GM12878 (cell line): Measurements from ENCODE around the gene ITGAV.

Experiments
- FOXM1 ChIP-seq: IDR thresholded peaks from 2 replicates; pipeline ENCODE4 v1.6.1; 2012; ENCODE audit warnings: low read depth, mild to moderate bottlenecking, inconsistent platforms, low read length, moderate library complexity
- MXI1 ChIP-seq: fragments of 150-350 bp; IDR thresholded peaks from 2 replicates; pipeline ENCODE4 v1.6.1; 2011; ENCODE audit warnings: low read depth, mild to moderate bottlenecking, inconsistent platforms, low read length, improper control_type of control experiment
- NBN ChIP-seq: fragments of 450-650 bp; IDR thresholded peaks from 2 replicates; pipeline ENCODE4 v1.6.1; 2016
- POLR2AphosphoS2 ChIP-seq: IDR thresholded peaks from 2 replicates; pipeline ENCODE4 v1.6.1; 2011; ENCODE audit warnings: low read depth, mild to moderate bottlenecking, low read length, improper control_type of control experiment, moderate library complexity
- POLR2AphosphoS5 ChIP-seq: IDR thresholded peaks from 2 replicates; pipeline ENCODE4 v1.6.1; 2011; ENCODE audit warnings: mild to moderate bottlenecking, low read length, inconsistent platforms
- TF ChIP-seq, protein P1 (sequence below), 3 experiments: IDR thresholded peaks in 2 of 3; conservative IDR thresholded peaks in 1 of 3; 2 replicates each; pipeline ENCODE4 v1.5.1; 2011; ENCODE audit warnings: low read depth in 3 of 3, low read length in 3 of 3, mild to moderate bottlenecking in 3 of 3, control low read depth in 2 of 3, moderate library complexity in 2 of 3, inconsistent platforms in 1 of 3, mixed read lengths in 1 of 3; ENCODE audit not compliant: control insufficient read depth in 2 of 3, insufficient read depth in 1 of 3; ENCODE audit errors: extremely low read depth in 1 of 3

DNA sequence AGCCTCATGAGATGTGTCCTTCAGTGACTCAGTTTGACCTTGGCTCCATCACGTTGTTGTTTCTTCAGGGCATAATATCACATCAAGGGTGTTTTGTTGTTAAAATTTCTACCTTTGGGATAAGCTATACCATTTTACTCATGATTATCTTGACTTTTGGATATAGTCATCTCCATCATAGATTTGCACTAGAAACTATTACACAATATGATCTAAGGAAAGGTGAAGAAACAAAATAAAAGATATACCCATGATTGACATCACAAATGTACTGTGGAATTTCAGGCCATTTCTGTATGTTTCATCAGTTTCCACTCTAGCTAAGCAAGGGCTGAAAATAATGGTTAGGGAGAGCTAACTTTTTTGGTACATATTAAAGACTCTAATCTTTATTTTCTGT is 79.3 kb downstream of the ITGAV start:
- no peak for TF ChIP-seq POLR2AphosphoS5
- no peak for TF ChIP-seq FOXM1
- TF ChIP-seq NBN: no peak
- TF ChIP-seq MXI1: no peak
- TF ChIP-seq, protein P1, sequence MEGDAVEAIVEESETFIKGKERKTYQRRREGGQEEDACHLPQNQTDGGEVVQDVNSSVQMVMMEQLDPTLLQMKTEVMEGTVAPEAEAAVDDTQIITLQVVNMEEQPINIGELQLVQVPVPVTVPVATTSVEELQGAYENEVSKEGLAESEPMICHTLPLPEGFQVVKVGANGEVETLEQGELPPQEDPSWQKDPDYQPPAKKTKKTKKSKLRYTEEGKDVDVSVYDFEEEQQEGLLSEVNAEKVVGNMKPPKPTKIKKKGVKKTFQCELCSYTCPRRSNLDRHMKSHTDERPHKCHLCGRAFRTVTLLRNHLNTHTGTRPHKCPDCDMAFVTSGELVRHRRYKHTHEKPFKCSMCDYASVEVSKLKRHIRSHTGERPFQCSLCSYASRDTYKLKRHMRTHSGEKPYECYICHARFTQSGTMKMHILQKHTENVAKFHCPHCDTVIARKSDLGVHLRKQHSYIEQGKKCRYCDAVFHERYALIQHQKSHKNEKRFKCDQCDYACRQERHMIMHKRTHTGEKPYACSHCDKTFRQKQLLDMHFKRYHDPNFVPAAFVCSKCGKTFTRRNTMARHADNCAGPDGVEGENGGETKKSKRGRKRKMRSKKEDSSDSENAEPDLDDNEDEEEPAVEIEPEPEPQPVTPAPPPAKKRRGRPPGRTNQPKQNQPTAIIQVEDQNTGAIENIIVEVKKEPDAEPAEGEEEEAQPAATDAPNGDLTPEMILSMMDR (IDR thresholded peaks at IDR 0.05 in 2 of 3, conservative IDR thresholded peaks at IDR 0.05 in 1 of 3; ENCODE audit: control insufficient read depth in 2 of 3, extremely low read depth in 1 of 3, insufficient read depth in 1 of 3, low read depth in 3 of 3, low read length in 3 of 3): no peak
- no peak for TF ChIP-seq POLR2AphosphoS2
